HPDE6-E6E7 (cell line): ENCODE results near the gene CLTCL1.
"Not testable (repeated sequence)": the region's sequence is repeated elsewhere in the genome, so short reads cannot be mapped to it uniquely, and the experiment has no call there.

ENCODE experiments used
- DNase-seq: peaks from one replicate; pipeline ENCODE4 v3.0.0; 2011; ENCODE audit warnings: missing footprints; ENCODE audit errors: extremely low spot score

The CLTCL1 gene

DNA sequence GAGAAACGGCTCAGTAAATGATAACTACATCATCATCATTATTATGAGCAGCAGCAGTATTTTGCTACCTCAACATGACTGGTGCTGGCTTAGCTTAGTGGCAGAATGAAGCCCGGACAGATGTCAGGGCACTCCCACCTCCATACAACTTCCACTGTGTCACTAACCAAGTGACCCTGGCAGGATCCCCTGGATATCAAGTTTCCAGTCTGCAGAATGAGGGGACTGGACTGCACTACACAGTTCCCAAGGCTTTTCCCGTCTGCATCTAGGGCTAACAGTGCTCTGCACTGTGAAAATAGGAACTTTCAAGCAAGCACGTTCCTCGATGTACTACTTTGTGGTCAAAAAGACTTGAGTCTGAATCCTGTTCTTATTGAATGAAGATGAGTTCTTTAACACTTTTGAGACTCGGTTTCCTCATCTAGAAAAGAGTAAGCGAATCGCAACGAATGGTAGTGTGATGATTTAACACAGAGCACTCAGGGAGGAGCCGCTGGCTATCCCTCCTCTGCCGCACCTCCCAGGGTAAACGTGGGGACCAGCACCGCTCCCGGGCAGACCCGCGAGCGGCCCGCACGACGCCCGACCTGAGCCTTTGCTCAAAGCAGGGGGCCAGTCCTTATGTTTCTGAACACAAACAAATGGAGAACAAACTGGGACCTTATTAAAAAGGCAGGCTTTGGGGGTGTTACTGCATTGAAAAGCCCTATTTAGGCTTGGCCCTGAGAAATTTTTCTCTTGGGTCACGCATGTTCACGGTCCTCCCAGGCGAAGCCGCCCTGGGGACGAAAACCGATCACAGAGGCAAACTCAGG is 910 bp downstream of the CLTCL1 start:
- no peak for DNase-seq

DNA sequence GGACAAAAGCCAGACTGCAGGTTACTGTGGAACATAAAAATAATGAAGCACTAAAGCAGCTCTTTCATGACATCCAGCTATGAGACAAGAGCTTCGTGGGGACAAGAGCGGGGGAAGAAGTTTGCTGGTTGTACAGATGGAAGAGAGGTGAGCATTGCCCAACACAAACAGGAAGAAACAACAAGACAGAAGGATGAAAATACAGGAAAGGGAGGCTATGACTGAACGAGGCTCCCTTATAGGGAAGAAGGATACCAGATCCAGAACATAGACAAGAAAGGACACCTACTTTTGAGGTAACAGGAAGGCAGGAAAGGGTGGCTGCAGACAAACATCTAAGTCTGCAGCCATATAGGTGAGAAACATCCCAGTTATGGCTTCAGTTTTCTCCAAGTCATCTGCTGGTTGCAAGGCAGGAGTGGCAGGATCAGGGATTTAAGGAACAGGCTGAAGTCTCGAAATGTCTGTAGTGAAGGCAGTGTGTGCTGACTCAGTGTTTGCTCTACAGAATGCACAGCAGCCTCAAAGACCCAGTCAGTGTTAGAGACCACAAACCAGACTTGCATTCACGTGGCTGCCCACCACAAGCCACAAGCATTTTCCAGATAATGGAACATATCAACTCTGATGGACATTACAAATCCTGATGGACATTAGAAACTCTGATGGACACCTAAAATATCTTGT is 1.9 kb downstream of the CLTCL1 start:
- no peak for DNase-seq

DNA sequence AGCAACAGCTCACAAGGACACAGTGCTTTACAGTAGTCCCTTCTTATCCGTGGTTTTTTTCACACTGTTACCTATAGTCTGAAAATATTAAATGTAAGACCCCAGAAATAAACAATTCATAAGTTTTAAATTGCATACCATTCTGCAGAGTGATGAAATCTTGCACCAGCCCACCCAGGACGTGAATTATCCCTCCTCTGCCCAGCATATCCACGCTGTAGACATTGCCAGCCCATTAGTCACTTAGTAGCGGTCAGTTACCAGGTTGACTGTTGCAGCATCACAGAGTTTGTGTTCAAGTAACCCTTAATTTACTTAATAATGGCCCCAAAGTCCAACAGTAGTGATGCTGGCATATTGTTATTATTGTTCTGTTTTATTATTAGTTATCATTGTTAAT is 3.6 kb downstream of the CLTCL1 start:
- DNase-seq = no peak

DNA sequence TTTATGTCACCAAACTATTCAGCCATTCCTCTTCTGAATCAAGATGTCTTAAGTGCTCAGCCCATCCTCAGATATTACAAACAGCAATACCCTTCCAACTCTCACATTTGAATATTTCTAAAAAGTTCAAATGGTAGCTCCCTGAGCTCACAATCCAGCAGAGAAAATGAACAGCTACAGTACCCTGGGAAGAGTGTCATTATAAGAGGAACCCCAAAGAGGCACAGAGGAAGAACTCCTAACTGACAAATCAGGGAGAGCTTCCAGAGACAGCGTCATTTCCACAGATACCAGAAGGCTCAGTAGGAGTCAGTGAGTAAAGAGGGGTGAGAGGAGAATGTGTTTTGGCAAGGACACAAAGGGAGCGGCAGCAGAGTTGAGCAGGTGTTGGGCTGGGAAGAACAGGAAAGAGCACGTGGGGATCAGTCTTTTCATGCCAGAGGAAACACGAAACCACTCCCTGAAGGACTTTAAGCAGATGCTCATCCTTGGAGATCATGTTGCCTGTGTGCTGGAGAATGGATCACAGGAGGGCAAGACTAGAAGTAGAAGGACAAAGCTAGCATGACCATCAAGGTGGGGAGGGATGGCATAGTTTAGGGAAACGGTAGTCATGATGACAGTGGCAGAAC is 4.3 kb downstream of the CLTCL1 start:
- peak; percentile 78 for DNase-seq

DNA sequence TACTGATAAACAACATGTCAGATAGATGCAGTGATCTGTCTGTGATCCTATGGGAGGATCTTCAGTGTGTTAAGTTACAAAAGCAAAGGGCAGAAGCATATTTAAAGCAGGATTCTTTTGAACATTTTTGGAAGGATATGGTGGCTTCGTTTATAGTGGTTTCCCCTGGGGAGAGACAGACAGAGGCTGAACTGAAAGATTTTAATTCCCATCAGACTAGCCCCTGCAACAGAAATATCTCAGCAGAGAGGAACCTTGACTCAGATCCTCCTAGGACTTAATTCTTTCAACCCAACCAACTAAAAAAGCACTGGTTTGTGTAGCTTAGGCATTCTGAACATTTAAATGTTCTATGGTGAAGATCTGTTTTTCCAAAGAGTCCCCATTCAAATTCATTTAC is 5.7 kb downstream of the CLTCL1 start:
- DNase-seq = no peak

DNA sequence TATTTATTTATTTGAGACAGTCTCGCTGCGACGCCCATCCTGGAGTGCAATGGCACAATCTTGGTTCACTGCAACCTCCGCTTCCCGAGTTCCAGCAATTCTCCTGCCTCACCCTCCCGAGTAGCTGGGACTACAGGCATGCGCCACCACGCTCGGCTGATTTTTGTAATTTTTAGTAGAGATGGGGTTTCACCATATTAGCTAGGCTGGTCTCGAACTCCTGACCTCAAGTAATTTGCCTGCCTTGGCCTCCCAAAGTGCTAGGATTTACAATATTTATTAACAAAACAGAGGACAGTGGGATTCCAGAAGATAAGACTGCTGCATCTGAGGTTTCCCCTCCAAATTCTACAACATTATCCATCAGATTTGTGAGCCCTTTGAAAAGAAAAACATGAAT is 12.4 kb downstream of the CLTCL1 start:
- DNase-seq = not testable (repeated sequence)

DNA sequence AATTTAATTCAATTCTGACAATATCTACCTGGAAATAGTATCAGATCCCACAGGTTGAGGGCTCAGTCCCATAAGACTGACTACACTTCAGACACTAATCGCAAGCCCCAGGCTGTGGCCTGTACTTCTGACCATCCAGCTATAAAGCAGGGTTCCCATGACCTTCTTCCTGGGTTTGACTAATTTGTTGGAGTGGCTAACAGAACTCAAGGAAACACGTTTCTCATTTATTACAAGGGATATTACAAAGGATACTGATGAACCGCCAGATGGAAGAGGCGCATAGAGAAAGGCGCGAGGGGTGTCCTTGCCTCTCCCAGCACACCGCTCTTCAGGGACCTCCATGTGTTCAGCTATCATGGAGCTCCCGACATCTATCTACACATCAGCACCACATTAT is 13.7 kb downstream of the CLTCL1 start:
- no peak for DNase-seq

DNA sequence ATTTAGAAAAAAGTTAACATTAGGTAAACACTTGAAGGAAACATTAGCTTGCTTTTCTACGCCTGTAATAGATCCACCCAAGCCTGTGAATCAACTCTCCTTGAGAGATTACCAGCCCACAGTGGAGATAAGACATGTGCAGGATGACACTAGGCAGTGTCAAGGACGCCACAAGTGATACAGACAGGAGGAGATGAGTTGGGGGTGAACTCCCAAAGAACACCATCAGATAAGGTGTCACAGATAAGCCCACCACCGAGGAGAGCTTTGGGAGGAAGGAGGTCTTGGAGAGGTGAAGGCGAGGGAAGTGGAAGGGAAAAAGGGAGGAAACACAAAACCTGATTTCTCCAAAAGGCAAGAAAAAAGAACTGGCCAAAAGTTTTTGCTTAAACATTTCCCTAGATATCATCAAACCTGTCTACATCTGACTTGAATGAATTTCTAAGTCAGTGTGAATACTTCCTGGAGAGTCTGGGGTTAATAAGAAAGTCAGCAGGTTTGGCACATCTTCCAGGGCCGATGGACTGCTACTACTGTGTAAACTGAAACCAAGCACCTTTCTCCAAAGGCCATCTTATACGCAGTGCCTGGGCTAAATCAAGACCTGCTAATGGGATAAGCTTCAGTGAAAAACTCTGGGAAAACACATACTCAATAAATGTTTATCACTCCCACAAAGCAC is 15.5 kb downstream of the CLTCL1 start:
- DNase-seq = no peak

DNA sequence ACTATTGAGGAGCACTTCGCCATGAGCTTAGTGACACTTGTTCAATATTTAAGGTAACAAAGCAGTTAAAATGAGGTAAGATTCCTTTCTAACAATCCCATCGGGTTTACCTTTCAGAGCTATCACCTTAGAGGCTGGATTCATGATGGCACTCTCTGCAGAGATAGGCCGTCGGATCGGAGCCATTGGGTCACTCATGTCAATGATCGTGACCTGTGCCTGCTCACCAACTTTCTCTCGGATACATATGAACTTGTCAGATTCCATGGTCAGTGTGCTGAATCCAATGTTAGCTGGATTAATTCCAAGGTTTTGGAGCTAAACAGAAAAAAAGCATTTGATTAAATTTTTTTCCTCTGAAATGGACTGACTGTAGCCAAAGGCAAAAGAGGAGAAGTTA is 16.0 kb downstream of the CLTCL1 start:
- no peak for DNase-seq

DNA sequence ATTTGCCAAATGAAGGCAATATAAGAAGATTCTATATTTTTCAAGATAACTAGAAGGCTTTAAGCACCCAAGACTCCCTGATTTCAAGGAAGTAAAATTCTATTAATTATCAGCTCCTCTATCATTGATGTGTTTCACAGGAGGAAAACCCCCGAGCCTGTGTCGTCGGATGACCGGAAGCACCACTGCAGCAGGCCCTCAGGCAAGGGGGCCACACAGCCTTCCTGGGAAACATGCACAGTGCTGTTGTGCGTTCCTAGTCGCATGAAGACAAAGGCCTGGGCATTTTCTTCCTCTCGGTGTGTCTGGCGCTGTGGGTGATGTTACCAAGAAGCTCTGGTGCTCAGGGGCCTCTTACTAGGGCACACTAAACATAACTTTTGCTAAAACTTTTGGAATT is 16.4 kb downstream of the CLTCL1 start:
- no peak for DNase-seq

DNA sequence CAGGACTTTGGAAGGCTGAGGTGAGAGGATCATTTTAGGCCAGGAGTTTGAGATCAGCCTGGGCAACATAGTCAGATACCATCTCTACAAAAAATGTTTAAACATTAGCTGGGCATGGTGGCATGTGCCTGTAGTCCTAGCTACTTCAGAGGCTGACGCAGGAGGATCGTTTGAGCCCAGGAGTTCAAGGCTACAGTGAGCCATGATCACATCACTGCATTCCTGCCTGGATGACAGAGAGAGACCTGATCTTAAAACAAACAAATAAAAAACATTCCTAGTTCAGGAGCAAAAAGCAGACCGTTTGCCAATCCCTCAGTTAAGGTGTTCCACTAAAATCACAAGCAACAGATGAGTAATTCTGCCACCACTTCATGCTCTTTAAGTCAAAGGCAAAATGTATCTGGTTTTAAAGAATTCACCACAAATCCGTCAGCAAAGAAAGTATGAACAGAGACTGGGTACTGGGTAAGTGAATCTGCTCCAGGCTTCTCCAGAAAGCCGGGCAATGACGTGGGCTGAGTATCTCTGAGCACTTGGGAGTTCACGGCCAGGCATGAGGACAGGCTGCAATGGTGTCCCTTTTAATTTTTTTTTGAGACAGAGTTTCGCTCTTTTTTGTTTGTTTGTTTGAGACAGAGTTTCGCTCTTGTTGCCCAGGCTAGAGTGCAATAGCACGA is 19.5 kb downstream of the CLTCL1 start:
- DNase-seq = no peak

DNA sequence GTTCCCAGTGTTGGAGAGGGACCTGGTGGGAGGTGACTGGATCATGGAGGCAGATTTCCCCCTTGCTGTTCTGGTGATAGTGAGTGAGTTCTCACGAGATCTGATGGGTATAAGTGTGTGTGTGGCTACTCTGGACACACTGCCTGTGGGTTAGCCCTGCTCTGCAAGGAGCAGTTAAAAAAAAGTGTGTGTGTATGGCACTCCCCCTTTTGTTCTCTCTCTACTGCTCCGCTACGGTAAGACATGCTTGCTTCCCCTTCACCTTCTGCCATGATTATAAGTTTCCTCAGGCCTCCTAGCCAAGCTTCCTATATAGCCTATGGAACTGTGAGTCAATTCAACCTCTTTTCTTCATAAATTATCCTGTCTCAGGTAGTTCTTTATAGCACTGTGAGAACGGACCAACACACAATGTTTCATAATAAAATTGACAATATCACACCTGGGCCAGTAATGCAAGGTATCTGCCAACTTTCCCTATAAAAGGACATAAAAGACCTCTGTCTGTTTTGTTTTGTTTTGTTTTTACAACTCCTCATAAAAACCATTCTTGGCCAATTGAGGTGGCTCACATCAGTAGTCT is 20.2 kb downstream of the CLTCL1 start:
- no peak for DNase-seq

DNA sequence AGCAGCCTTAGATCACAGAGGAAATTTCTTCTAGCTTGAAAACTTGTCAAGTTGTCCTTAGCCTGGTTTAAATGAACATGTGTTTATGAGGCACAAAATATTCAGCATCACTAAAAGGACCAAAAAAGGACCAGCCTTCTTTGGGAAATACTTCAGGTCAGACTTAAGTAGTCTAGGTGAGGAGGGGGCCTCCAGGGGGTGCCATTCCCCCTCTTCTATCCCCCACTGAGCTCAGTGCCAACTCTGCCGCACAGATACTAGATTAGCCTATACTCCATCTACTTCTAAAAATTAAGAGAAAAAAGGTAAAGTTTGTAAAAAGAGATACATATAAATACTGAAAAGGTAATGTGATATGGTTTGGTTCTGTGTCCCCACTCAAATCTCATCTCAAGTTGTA is 20.6 kb downstream of the CLTCL1 start:
- DNase-seq = no peak

DNA sequence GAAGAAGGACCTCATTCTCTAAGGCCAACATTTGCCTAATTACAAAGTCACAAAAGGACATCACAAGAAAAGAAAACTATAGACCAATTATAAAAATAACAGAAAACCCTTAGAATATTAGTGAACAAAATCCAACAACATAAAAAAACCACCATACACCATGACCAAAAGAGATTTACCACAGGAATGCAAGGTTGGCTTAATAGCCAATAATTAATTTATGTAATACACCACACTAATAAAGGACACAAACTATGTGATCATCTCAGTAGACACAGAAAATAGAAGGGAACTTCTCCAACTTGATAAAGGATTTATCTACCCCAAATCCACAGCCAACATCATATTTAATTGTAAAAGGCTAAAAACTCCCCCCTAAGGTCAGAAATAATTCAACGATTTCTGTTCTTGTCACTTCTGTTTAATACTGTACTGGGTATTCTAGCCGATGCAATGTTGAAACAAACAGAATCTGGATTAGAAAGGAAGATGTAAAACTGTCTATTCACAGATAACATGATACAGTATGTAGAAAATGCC is 24.9 kb downstream of the CLTCL1 start:
- no peak for DNase-seq

DNA sequence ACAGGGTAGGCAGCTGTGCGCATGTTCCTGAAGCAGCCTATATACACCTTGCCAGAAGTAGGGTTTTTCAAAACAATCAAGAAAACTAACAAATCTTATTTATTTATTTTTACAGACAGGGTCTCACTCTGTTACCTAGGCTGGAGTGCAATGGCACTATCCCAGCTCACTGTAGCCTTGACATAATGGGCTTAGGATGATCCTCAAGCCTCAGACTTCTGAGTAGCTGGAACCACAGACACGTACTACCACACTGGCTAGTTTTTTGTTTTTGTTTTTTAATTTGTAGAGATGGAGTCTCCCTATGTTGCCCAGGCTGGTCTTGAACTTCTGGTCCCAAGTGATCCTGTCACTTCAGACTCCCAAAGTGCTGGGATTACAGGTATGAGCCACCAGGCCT is 25.7 kb downstream of the CLTCL1 start:
- DNase-seq = no peak

DNA sequence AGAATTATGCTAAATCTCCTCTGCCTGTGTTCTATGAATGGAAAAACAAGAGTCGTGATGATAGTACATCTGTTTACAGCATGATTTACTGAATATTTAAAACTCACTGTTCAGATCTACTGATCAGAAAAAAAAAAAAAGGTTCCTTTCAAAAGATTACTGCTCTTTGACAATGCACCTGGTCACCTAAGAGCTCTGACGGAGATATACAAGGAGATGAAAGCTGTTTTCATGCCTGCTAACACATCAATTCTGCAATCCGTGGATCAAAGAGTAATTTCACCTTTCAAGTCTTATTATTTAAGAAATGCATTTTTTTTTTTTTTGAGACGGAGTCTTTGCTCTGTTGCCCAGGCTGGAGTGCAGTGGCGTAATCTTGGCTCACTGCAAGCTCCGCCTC is 30.7 kb downstream of the CLTCL1 start:
- no peak for DNase-seq

DNA sequence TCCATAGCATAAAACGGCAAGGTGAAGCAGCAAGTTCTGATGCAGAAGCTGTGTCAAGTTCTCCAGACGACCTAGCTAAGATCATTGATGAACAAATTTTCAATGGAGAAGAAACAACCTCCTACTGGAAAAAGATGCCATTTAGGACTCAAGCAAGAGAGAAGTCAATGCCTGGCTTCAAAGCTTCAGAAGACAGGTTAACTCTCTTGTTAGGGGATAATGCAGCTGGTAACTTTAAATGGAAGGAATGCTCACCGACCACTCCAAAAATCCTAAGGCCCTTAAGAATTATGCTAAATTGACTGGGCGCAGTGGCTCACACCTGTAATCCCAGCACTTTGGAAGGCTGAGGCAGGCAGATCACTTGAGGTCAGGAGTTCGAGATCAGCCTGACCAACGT is 31.3 kb downstream of the CLTCL1 start:
- DNase-seq = no peak

DNA sequence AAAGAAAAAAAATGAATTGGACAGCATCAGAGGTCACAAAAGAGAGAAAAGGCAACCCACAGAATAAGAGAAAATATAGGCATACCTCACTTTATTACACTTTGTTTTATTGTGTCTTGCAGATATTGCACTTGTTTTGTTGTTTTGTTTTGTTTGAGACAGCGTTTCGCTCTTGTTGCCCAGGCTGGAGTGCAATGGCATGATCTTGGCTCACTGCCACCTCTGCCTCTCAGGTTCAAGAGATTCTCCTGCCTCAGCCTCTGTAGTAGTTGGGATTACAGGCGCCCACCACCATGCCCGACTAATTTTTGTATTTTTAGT is 32.6 kb downstream of the CLTCL1 start:
- not testable (repeated sequence) for DNase-seq

DNA sequence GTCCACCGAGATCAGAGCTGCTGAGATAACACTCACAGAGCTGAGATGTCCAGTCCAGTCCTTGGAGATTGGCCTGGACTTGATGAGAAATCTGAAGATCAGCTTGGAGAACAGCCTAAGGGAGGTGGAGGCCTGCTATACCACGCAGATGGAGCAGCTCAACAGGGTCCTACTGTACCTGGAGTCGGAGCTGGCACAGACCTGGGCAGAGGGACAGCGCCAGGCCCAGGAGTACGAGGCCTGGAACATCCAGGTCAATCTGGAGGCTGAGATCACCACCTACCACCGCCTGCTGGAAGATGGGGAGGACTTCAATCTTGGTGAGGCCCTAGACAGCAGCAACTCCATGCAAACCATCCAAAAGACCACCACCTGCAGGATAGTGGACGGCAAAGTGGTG is 33.1 kb downstream of the CLTCL1 start:
- no peak for DNase-seq

DNA sequence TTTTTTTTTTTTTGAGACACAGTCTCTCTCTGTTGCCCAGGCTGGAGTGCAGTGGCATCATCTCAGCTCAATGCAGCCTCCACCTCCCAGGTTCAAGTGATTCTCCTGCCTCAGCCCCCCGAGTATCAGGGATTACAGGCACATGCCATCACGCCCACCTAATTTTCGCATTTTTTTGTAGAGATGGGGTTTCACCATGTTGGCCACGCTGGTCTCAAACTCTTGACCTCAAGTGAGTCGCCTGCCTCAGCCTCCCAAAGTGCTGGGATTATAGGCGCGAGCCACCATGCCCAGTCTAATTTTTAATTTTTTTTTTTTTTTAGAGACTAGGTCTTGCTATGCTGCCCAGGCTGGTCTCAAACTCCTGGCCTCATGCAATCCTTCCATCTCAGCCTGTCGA is 35.2 kb downstream of the CLTCL1 start:
- DNase-seq = not testable (repeated sequence)

DNA sequence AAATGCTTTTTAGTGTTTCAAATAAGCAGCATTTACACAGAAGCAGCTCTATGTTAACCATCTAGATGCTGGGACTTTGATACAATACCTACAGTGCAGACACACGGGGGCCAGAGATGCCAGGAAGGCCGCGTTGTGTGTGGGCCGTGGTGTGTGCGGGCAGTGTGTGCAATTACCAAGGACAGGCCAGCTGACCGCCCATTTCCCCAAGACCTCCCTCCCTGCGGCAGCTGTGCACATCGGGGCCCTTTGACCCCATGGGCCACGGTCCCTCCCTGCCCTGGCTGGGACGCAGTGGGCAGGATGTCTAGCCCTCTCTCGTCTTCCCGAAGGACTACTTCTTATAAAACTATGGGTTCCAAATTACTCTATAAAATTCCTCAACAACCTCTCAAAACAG is 38.4 kb downstream of the CLTCL1 start:
- DNase-seq = no peak
